Ascending aorta (tissue), 2 donors: ENCODE data around the gene STRBP. TPM values are rescaled to one million over a fixed set of nuclear protein-coding genes. Genes with fewer than 3 reads are reported as not detected.

ENCODE experiments used
- DNase-seq, 2 donors: peaks; one replicate each; pipeline ENCODE4 v3.0.0-alpha.2; 2019; ENCODE audit warnings: low spot score in 2 of 2
- H3K27ac ChIP-seq, 2 donors: fragments of 200-600 bp; sonication (generic); one replicate each; pipeline ENCODE4 v1.5.1; 2016 to 2017; ENCODE audit warnings: mild to moderate bottlenecking in 1 of 2
- H3K27me3 ChIP-seq: fragments of 200-600 bp; sonication (generic); one replicate; pipeline ENCODE4 v1.5.1; 2017
- H3K36me3 ChIP-seq, 2 donors: fragments of 200-600 bp; sonication (generic); one replicate each; pipeline ENCODE4 v1.5.1; 2016
- H3K4me1 ChIP-seq, 2 donors: fragments of 200-600 bp; sonication (generic); one replicate each; pipeline ENCODE4 v1.5.1; 2016 to 2017; ENCODE audit warnings: mild to moderate bottlenecking in 1 of 2
- H3K4me3 ChIP-seq, 2 donors: fragments of 200-600 bp; sonication (generic); one replicate each; pipeline ENCODE4 v1.5.1; 2016 to 2017; ENCODE audit warnings: mild to moderate bottlenecking in 1 of 2
- H3K9me3 ChIP-seq, 2 donors: fragments of 200-600 bp; sonication (generic); one replicate each; pipeline ENCODE4 v1.5.1; 2016
- intact Hi-C: fragments of 100-400 bp; cut with DNase I; formaldehyde crosslinking; loops from one replicate; pipeline ENCODE4 v1.15.1; 2023
- total RNA-seq: library from RNA; depleted of rRNA; stranded (reverse); fragments of >200 nt; gene quantifications from one replicate; pipeline ENCODE4 v1.1.0, GENCODE V29; 2016
- TF ChIP-seq, protein P1 (sequence below), 3 experiments: fragments of 200-600 bp in 2 of 3; fragments of 450-650 bp in 1 of 3; sonication (generic) in 2 of 3; IDR thresholded peaks; one replicate each; pipeline ENCODE4 v1.5.1; 2016 to 2019; ENCODE audit warnings: antibody characterized with exemption in 3 of 3, mild to moderate bottlenecking in 1 of 3, moderate library complexity in 1 of 3

The STRBP gene
- total RNA-seq, 1 donor from 2014 or later = 0.43 TPM

DNA sequence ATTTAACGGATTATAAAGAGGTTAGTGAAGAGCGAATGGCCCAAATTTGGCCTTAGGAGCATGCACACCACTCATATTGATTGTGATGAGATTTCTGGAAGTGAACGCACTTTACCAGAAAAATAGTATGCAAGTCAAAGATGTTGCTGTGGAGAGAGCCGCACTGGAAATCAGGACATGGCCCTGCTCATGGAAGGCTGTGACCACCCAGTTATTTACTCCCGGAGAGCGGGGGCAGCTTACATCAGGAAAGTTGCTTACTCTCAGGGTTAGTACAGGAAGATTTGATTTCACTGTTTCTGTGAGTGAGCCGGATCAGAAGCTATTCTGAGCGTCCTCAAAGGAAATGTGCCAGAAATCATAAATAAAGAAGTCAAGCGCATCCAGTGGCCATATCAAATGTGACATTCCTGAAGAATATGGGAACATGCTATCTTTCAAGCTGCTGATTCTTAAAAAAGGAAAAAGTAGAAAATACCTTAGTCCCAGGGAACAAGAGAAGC, 42.9 kb upstream of the STRBP start:
- TF ChIP-seq, protein P1, sequence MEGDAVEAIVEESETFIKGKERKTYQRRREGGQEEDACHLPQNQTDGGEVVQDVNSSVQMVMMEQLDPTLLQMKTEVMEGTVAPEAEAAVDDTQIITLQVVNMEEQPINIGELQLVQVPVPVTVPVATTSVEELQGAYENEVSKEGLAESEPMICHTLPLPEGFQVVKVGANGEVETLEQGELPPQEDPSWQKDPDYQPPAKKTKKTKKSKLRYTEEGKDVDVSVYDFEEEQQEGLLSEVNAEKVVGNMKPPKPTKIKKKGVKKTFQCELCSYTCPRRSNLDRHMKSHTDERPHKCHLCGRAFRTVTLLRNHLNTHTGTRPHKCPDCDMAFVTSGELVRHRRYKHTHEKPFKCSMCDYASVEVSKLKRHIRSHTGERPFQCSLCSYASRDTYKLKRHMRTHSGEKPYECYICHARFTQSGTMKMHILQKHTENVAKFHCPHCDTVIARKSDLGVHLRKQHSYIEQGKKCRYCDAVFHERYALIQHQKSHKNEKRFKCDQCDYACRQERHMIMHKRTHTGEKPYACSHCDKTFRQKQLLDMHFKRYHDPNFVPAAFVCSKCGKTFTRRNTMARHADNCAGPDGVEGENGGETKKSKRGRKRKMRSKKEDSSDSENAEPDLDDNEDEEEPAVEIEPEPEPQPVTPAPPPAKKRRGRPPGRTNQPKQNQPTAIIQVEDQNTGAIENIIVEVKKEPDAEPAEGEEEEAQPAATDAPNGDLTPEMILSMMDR (IDR thresholded peaks at IDR 0.05) = no peak
- Histone ChIP-seq H3K9me3 (no peaks in the 10 kb centered on the region), H3K36me3 (no peaks in the 10 kb centered on the region), H3K27ac (no peak overlapping the region), H3K4me1 (no peaks in the 10 kb centered on the region), H3K4me3 (no peak overlapping the region), H3K27me3 (no peaks in the 10 kb centered on the region)
- DNase-seq = no peak
- intact Hi-C loops = no loop called here

DNA sequence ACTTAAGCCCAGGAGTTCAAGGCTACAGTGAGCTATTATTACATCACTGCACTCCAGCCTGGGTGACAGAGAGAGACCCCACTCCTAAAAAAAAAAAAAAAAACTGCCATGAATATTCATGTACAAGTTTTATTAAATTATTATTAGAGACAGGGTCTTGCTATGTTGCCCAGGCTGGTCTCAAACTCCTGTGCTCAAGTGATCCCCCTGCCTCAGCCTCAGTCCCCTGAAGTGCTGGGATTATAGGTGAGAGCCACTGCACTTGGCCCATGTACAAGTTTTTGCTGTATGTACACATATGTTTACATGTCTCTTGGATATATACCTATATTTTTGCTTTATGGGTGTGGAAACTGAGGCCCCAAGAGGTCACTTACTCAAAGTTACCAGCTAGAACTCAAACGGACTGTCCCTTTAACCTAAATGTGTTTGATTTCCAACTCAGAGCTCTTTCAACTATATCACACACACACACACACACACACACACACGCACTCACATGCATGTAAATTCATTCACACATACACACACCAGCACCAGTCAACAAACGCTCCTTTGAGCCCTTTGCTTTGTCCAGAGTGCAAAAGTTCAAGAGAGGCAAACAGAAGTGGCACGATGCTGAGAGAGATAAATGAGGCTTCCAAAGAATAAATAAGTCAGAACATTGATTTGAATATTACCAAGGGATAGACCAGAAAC, 42.3 kb upstream of the STRBP start:
- H3K4me3 ChIP-seq = no peak overlapping the region
- H3K27me3 ChIP-seq = no peaks in the 10 kb centered on the region
- no peaks in the 10 kb centered on the region for H3K9me3 ChIP-seq
- H3K4me1 ChIP-seq = no peaks in the 10 kb centered on the region
- no peak for DNase-seq
- H3K27ac ChIP-seq = no peak overlapping the region
- intact Hi-C loops = no loop called here
- no peaks in the 10 kb centered on the region for H3K36me3 ChIP-seq
- TF ChIP-seq, protein P1 (IDR thresholded peaks at IDR 0.05) = no peak

DNA sequence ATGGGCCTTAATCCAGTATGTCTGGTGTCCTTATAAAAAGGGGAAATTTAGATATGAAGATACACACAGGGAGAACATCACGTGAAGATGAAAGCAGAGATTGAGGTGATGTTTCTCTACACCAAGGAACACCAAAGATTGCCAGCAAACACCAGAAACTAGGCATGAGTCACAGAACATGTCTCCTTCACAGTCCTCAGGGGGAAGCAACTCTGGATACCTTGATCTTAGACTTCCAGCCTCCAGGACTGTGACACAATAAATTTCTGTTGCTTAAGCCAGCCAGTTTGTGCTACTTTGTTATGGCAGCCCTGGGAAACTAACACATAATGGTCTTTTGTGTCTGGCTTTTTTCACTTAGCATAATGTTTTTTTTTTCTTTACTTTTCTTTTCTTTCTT, 41.2 kb upstream of the STRBP start:
- DNase-seq = no peak
- TF ChIP-seq, protein P1 (IDR thresholded peaks at IDR 0.05) = no peak
- Histone ChIP-seq H3K27ac (no peak overlapping the region), H3K27me3 (no peaks in the 10 kb centered on the region), H3K4me3 (no peak overlapping the region), H3K9me3 (no peaks in the 10 kb centered on the region), H3K4me1 (no peaks in the 10 kb centered on the region), H3K36me3 (no peaks in the 10 kb centered on the region)
- intact Hi-C loops = no loop called here

DNA sequence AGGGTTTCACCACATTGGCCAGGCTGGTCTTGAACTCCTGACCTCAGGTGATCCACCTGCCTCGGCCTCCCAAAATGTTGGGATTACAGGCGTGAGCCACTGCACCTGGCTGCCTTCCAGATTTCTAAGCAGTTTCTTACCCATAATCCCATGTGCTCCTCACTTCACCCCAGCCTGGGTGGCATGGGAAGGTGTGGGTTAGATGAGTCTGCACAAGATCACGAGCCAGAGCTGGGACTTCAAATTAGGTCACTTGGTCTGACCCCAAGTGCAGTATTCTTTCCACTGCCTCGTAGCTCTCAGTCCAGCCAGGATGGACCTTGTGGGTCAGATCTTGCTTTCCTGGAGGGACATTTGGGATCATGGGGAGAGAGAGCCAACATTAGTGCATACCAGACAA, 37.5 kb upstream of the STRBP start:
- Histone ChIP-seq H3K36me3 (no peaks in the 10 kb centered on the region), H3K27me3 (no peaks in the 10 kb centered on the region), H3K9me3 (no peaks in the 10 kb centered on the region), H3K27ac (no peak overlapping the region), H3K4me3 (no peak overlapping the region), H3K4me1 (no peaks in the 10 kb centered on the region)
- peak in 1 of 2 donors; percentile 3 for DNase-seq
- TF ChIP-seq, protein P1 (IDR thresholded peaks at IDR 0.05) = no peak
- intact Hi-C loops = no loop called here

DNA sequence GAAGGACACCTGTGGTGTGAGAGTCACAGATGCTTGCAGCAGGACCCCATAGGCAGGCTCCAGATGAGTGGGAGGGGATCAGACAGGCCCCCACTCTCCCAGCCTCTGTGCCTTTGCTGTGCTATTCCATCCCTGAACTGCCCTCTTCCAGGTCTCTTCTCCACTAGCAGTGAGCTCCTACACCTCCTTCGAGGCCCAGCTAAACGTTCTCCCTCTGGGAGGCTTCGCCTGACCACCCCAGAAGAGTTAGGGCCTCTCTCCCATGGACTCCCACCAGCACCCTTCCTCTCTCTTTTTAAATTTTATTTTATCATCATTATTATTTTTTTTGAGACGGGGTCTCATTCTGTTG, 35.9 kb upstream of the STRBP start:
- DNase-seq = no peak
- no peaks in the 10 kb centered on the region for H3K9me3 ChIP-seq

More for the DNA sequence above, 35.9 kb upstream of the STRBP start:
- intact Hi-C loops = no loop called here
- Histone ChIP-seq H3K36me3 (no peaks in the 10 kb centered on the region), H3K27me3 (no peaks in the 10 kb centered on the region), H3K4me3 (no peak overlapping the region), H3K27ac (no peak overlapping the region), H3K4me1 (no peaks in the 10 kb centered on the region)
- TF ChIP-seq, protein P1 (IDR thresholded peaks at IDR 0.05) = no peak
